Stimulated activated CD4-positive, alpha-beta T cell treated with anti-CD3 and anti-CD28 coated beads, Interleukin-2, amount 100 ng/mL, for 24 hours (primary cell): ENCODE results near the gene ATRIP.

Experiments
- DNase-seq, 2 donors: peaks; one replicate each; pipeline ENCODE4 v3.0.0-alpha.2; 2020

The ATRIP gene

GRCh38 chr3:48505146-48505545, 58.6 kb downstream of the ATRIP start:
- DNase-seq: no peak

- DNase-seq: no peak
Observed at GRCh38 chr3:48505968-48506504, 59.5 kb downstream of the ATRIP start.

DNA sequence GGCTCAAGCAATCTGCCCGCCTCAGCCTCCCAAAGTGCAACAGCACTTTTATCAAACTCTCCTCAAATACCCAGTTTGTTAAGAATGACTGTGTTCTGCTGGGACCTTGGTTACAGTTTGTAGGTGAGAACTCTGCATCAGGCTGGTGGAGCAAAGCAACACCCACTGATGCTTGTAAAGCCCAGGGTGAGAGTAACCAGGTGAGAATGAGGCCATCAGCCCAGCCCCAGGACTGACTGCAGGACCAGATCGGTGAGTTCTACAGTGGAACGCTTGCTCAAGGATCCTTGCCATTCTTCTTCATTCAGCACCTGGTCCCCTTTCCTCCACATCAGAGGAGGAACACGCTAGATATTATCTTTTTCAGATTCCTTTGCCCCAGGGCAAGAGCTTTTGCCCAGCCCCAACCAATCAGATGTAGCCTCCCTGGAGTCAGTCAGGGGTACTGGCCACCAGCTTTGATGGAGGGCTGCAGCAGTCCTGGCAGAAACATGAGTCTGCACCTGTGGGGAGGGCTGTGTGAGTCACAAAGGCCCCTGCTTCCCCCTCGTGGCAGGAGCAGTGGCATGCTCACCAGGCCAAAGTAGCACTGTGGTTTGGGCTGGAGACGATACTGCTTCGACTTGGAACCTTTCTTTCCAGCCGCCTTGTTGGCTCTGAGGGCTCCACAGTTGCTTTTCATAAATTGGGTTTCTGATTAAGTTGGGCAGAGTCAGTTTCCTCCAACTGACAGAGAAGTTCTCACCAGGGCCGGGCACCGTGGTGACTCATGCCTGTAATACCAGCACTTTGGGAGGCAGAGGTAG, 60.9 kb downstream of the ATRIP start:
- peak; percentile 69 to 70 for DNase-seq

DNA sequence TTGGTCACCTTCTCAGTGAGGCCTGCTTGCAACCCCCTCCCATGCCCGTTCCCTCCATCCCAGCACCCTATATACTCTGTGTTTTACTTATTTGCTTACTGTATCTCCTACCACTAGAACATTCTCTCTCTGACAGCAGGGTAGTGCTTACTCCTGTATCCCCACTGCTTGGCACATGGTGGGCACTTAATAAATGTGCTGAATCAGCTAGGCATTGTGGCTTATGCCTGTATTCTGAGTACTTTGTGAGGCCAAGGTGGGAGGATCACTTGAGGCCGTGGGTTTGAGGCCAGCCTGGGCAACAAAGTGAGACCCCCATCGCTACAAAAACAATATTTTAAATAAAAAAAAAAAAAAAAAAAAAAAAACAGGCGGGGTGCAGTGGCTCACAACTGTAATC, 65.0 kb downstream of the ATRIP start:
- DNase-seq: no peak

DNA sequence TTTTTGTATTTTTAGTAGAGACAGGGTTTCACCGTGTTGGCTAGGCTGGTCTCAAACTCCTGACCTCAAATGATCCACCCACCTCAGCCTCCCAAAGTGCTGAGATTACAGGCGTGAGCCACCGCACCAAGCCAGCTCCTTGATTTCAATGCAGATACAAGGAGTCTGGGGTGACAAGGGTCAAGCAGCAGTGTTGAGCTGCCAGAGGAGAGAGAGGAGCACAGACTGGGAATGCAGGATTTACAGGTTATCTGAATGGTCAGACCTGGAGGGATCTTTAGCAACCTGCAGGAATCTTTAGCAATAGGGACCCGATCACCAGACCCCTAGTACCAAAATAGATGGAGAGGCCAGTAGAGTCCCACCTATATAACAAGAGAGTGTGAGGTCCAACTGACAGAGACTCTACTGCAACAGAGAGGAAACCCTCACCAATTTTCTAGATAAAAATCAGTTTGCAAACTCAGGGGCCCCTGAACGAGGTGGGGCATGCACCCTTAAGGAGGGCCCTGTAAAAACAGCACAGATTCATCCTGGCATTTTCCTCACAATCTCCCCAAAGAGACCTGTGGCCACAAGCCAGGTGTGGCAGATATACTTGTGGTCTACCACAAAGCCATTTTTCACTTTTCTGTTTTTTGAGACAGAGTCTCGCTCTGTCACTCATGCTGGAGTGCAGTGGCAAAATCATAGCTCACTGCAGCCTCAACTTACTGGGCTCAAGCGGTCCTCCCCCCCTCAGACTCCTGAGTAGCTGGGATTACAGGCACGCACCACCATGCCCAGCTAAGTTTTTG, 68.1 kb downstream of the ATRIP start:
- DNase-seq: no peak
